ENCODE results near the gene FOXO6. TPM values are rescaled to one million over a fixed set of nuclear protein-coding genes. Genes with fewer than 3 reads are reported as not detected.

Gene FOXO6
- total and polyA plus RNA-seq, 2 experiments from 2014 or later, result 0.68 to 4.2 TPM

DNA sequence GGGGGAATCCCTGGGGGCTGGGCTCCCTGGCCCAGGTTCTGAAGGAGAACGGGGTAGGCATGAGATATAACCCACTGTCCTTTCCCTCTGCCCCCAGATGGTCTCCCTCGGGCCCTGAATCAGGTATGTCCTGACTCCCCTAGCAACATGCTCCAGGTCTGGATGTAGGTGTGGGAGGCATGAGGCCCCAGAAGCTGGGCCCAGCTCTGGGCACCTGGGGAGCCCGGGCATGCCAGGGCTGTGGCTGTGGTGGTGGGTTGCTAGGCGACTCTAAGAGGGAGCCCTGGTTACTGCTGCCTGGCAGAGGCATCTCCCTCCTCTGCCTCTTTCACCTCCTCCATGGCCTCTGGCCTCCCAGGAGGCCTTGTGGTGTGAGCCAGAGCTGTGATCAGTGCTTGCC, 16.2 kb downstream of the FOXO6 start (continued):
- TF ChIP-seq, protein P1, sequence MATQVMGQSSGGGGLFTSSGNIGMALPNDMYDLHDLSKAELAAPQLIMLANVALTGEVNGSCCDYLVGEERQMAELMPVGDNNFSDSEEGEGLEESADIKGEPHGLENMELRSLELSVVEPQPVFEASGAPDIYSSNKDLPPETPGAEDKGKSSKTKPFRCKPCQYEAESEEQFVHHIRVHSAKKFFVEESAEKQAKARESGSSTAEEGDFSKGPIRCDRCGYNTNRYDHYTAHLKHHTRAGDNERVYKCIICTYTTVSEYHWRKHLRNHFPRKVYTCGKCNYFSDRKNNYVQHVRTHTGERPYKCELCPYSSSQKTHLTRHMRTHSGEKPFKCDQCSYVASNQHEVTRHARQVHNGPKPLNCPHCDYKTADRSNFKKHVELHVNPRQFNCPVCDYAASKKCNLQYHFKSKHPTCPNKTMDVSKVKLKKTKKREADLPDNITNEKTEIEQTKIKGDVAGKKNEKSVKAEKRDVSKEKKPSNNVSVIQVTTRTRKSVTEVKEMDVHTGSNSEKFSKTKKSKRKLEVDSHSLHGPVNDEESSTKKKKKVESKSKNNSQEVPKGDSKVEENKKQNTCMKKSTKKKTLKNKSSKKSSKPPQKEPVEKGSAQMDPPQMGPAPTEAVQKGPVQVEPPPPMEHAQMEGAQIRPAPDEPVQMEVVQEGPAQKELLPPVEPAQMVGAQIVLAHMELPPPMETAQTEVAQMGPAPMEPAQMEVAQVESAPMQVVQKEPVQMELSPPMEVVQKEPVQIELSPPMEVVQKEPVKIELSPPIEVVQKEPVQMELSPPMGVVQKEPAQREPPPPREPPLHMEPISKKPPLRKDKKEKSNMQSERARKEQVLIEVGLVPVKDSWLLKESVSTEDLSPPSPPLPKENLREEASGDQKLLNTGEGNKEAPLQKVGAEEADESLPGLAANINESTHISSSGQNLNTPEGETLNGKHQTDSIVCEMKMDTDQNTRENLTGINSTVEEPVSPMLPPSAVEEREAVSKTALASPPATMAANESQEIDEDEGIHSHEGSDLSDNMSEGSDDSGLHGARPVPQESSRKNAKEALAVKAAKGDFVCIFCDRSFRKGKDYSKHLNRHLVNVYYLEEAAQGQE (IDR thresholded peaks at IDR 0.05; ENCODE audit: unreplicated experiment), result no peak
- TF ChIP-seq ZNF114 (CRISPR knock-in tag; IDR thresholded peaks at IDR 0.05), result no peak
- TF ChIP-seq, protein P2, sequence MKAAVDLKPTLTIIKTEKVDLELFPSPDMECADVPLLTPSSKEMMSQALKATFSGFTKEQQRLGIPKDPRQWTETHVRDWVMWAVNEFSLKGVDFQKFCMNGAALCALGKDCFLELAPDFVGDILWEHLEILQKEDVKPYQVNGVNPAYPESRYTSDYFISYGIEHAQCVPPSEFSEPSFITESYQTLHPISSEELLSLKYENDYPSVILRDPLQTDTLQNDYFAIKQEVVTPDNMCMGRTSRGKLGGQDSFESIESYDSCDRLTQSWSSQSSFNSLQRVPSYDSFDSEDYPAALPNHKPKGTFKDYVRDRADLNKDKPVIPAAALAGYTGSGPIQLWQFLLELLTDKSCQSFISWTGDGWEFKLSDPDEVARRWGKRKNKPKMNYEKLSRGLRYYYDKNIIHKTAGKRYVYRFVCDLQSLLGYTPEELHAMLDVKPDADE (IDR thresholded peaks at IDR 0.05), result no peak
- no peak for TF ChIP-seq JUNB (IDR thresholded peaks at IDR 0.05; ENCODE audit: unreplicated experiment)
- TF ChIP-seq NANOG (IDR thresholded peaks at IDR 0.05; ENCODE audit: borderline replicate concordance), result no peak
- no peak for TF ChIP-seq EZH2phosphoT487 (IDR thresholded peaks at IDR 0.05; ENCODE audit: unreplicated experiment)
- TF ChIP-seq EZH2 (IDR thresholded peaks at IDR 0.05; ENCODE audit: low read depth, unreplicated experiment), result no peak

DNA sequence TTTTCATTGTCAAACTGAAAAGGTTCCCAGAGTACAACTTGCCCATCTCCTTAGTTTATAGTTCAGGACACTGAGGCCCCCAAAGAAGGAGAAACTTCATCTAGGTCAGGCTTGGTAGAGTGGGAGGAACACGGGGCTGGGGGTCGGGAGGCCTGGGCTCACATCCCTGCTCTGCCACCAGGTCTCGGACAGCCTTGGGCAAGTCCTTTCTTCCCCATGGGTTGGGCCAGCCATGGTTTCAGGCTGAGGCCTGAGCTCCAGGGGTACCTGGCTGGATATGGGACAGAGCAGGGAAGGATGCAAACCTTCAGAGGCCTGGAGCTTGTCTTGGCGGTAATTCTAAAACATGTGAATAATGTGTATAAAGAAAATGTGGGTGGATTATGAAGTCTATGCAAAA, 17.0 kb downstream of the FOXO6 start:
- Mint-ChIP-seq H3K4me3 (no peak overlapping the region; the same call in 2 of the 3 replicates), H3K27me3 (ENCODE audit: insufficient read depth, low read depth, poor library complexity) (peaks cover 20% of the 10 kb centered on the region)
- TF ChIP-seq, protein P2 (IDR thresholded peaks at IDR 0.05), result no peak
- TF ChIP-seq POLR2AphosphoS5 (IDR thresholded peaks at IDR 0.05; ENCODE audit: low read depth) (no peak), STAT1 (IDR thresholded peaks at IDR 0.05; ENCODE audit: unreplicated experiment) (no peak), EZH2 (IDR thresholded peaks at IDR 0.05; ENCODE audit: low read depth, unreplicated experiment) (no peak), NANOG (IDR thresholded peaks at IDR 0.05; ENCODE audit: borderline replicate concordance) (no peak), CREB1 (CRISPR knock-in tag; IDR thresholded peaks at IDR 0.05; ENCODE audit: low read depth) (no peak)
- TF ChIP-seq, protein P3, sequence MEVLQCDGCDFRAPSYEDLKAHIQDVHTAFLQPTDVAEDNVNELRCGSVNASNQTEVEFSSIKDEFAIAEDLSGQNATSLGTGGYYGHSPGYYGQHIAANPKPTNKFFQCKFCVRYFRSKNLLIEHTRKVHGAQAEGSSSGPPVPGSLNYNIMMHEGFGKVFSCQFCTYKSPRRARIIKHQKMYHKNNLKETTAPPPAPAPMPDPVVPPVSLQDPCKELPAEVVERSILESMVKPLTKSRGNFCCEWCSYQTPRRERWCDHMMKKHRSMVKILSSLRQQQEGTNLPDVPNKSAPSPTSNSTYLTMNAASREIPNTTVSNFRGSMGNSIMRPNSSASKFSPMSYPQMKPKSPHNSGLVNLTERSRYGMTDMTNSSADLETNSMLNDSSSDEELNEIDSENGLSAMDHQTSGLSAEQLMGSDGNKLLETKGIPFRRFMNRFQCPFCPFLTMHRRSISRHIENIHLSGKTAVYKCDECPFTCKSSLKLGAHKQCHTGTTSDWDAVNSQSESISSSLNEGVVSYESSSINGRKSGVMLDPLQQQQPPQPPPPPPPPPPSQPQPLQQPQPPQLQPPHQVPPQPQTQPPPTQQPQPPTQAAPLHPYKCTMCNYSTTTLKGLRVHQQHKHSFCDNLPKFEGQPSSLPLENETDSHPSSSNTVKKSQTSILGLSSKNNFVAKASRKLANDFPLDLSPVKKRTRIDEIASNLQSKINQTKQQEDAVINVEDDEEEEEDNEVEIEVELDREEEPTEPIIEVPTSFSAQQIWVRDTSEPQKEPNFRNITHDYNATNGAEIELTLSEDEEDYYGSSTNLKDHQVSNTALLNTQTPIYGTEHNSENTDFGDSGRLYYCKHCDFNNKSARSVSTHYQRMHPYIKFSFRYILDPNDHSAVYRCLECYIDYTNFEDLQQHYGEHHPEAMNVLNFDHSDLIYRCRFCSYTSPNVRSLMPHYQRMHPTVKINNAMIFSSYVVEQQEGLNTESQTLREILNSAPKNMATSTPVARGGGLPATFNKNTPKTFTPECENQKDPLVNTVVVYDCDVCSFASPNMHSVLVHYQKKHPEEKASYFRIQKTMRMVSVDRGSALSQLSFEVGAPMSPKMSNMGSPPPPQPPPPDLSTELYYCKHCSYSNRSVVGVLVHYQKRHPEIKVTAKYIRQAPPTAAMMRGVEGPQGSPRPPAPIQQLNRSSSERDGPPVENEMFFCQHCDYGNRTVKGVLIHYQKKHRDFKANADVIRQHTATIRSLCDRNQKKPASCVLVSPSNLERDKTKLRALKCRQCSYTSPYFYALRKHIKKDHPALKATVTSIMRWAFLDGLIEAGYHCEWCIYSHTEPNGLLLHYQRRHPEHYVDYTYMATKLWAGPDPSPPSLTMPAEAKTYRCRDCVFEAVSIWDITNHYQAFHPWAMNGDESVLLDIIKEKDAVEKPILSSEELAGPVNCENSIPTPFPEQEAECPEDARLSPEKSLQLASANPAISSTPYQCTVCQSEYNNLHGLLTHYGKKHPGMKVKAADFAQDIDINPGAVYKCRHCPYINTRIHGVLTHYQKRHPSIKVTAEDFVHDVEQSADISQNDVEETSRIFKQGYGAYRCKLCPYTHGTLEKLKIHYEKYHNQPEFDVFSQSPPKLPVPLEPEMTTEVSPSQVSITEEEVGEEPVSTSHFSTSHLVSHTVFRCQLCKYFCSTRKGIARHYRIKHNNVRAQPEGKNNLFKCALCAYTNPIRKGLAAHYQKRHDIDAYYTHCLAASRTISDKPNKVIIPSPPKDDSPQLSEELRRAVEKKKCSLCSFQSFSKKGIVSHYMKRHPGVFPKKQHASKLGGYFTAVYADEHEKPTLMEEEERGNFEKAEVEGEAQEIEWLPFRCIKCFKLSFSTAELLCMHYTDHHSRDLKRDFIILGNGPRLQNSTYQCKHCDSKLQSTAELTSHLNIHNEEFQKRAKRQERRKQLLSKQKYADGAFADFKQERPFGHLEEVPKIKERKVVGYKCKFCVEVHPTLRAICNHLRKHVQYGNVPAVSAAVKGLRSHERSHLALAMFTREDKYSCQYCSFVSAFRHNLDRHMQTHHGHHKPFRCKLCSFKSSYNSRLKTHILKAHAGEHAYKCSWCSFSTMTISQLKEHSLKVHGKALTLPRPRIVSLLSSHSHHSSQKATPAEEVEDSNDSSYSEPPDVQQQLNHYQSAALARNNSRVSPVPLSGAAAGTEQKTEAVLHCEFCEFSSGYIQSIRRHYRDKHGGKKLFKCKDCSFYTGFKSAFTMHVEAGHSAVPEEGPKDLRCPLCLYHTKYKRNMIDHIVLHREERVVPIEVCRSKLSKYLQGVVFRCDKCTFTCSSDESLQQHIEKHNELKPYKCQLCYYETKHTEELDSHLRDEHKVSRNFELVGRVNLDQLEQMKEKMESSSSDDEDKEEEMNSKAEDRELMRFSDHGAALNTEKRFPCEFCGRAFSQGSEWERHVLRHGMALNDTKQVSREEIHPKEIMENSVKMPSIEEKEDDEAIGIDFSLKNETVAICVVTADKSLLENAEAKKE (CRISPR knock-in tag; IDR thresholded peaks at IDR 0.05), result no peak
- TF ChIP-seq, protein P4, sequence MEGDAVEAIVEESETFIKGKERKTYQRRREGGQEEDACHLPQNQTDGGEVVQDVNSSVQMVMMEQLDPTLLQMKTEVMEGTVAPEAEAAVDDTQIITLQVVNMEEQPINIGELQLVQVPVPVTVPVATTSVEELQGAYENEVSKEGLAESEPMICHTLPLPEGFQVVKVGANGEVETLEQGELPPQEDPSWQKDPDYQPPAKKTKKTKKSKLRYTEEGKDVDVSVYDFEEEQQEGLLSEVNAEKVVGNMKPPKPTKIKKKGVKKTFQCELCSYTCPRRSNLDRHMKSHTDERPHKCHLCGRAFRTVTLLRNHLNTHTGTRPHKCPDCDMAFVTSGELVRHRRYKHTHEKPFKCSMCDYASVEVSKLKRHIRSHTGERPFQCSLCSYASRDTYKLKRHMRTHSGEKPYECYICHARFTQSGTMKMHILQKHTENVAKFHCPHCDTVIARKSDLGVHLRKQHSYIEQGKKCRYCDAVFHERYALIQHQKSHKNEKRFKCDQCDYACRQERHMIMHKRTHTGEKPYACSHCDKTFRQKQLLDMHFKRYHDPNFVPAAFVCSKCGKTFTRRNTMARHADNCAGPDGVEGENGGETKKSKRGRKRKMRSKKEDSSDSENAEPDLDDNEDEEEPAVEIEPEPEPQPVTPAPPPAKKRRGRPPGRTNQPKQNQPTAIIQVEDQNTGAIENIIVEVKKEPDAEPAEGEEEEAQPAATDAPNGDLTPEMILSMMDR (conservative IDR thresholded peaks at IDR 0.05; ENCODE audit: low read depth in 2 of 2), result no peak

More for the DNA sequence above, 17.0 kb downstream of the FOXO6 start:
- Histone ChIP-seq H2AFZ (no peak overlapping the region), H3K27ac (ENCODE audit: low read depth) (no peak overlapping the region), H3K36me3 (ENCODE audit: insufficient read depth) (no peaks in the 10 kb centered on the region), H3K4me2 (no peak overlapping the region), H3F3A (replicated peaks; ENCODE audit: low read depth) (no peaks in the 10 kb centered on the region), H4K20me1 (replicated peaks; ENCODE audit: insufficient read depth) (no peaks in the 10 kb centered on the region), H3K27me3 (ENCODE audit: insufficient read depth) (peaks cover 38% of the 10 kb centered on the region), H3K4me3 (no peak overlapping the region), H3K4me1 (ENCODE audit: insufficient read depth) (peaks cover 13% of the 10 kb centered on the region; the same call in 1 of the 2 replicates), H3K79me2 (replicated peaks; ENCODE audit: insufficient read depth) (no peaks in the 10 kb centered on the region), H3K9me2 (ENCODE audit: insufficient read depth) (no peaks in the 10 kb centered on the region)
- DNase-seq (ENCODE audit: low spot score) (no peak), ATAC-seq (no peak)
- H3K9me3 Mint-ChIP-seq, result no peaks in the 10 kb centered on the region
- no peaks in the 10 kb centered on the region for H3K36me3 Mint-ChIP-seq (ENCODE audit: low read depth)
- H3K27ac Mint-ChIP-seq, result no peak overlapping the region
- H3K4me1 Mint-ChIP-seq, result peaks cover 32% of the 10 kb centered on the region
